ENCODE data around the gene ASB11.

The ASB11 gene

DNA sequence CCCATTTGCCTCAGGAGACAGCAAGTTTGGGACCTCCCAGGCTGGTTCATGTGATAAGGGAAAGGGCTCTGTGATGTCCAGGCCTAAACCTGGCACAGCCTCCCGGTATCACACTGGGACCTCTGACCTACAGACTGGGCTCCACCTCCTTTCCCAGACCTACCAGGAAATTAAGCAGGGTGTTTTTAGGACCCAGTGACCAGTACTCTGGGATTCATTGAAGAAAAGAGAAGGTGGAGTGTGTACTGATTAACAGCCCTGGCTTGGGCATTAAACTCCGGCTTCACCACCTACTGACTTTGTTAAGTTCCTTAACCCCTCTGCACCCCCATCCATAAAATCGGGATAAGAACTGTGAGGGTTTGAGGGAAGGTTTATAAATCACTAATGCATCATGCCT, 74.1 kb downstream of the ASB11 start (continued):
- TF ChIP-seq CTCF (tag by site-specific recombination; IDR thresholded peaks at IDR 0.05) (no peak), ZNF843 (tag by site-specific recombination; IDR thresholded peaks at IDR 0.05) (no peak), ZNF704 (tag by site-specific recombination; IDR thresholded peaks at IDR 0.05) (no peak), KLF8 (tag by site-specific recombination; IDR thresholded peaks at IDR 0.05) (no peak), BCL6B (tag by site-specific recombination; IDR thresholded peaks at IDR 0.05) (no peak), ZNF701 (tag by site-specific recombination; IDR thresholded peaks at IDR 0.05) (no peak), ZNF670 (tag by site-specific recombination; IDR thresholded peaks at IDR 0.05; ENCODE audit: low read depth) (no peak), ZNF623 (tag by site-specific recombination; IDR thresholded peaks at IDR 0.05) (no peak), TRIM28 (IDR thresholded peaks at IDR 0.05; ENCODE audit: borderline replicate concordance, low read length) (no peak)

DNA sequence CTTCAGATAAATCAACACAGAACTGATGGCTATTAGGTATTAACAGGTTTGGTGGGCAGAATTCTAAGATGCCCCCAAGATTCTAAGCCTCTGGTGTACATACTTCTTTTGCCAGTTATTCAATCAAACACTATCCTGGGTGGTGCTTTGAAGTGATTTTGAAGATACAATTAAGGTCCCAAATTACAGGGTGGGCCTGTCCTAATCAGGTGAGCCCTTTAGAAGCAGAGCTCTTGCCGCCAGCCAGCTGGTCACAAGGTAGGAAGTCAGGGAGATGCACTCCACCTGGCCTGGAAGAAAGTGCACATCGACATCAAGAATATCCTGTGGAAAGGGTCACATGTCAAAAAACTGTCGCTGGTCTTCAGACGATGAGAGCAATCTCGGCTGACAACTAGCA, 75.0 kb downstream of the ASB11 start:
- POLR2A ChIA-PET: no interaction called here
- no peaks in the 10 kb centered on the region for H3K9me3 ChIP-seq (ENCODE audit: control insufficient read depth, insufficient read depth, low read depth, low read length)
- no peak overlapping the region for H3K27ac ChIP-seq (ENCODE audit: extremely low read depth, low read depth, low read length)
- no peaks in the 10 kb centered on the region for H3K36me3 ChIP-seq (ENCODE audit: control insufficient read depth in 2 of 2, insufficient read depth in 1 of 2, low read length in 2 of 2)
- H3K4me1 ChIP-seq (ENCODE audit: control insufficient read depth, insufficient read depth, low read length): no peaks in the 10 kb centered on the region
- H3K4me3 ChIP-seq (ENCODE audit: low read depth, low read length): no peak overlapping the region
- TF ChIP-seq ZNF10 (tag by site-specific recombination; IDR thresholded peaks at IDR 0.05) (peak; percentile 97), ZNF211 (tag by site-specific recombination; IDR thresholded peaks at IDR 0.05; ENCODE audit: low read depth) (no peak), KLF9 (tag by site-specific recombination; IDR thresholded peaks at IDR 0.05; ENCODE audit: low read depth) (no peak)
- CTCF ChIA-PET: interaction anchor here (1.2 to 1.3 kb wide), 2 partner anchors 12 to 134 kb away, joined by 3 to 4 read pairs; no protein-coding TSS in a partner anchor

- POLR2A ChIA-PET: no interaction called here
- Histone ChIP-seq H3K36me3 (ENCODE audit: control insufficient read depth in 2 of 2, insufficient read depth in 1 of 2, low read length in 2 of 2) (no peaks in the 10 kb centered on the region), H3K9me3 (ENCODE audit: control insufficient read depth, insufficient read depth, low read depth, low read length) (no peaks in the 10 kb centered on the region), H3K4me1 (ENCODE audit: control insufficient read depth, insufficient read depth, low read length) (no peaks in the 10 kb centered on the region), H3K27ac (ENCODE audit: extremely low read depth, low read depth, low read length) (no peak overlapping the region), H3K4me3 (ENCODE audit: low read depth, low read length) (no peak overlapping the region)
- CTCF ChIA-PET: interaction anchor here (0.7 kb wide), 1 partner anchor 118 kb away, joined by 3 read pairs; no protein-coding TSS in a partner anchor
- TF ChIP-seq ZNF670 (tag by site-specific recombination; IDR thresholded peaks at IDR 0.05; ENCODE audit: low read depth) (no peak), ZNF121 (tag by site-specific recombination; IDR thresholded peaks at IDR 0.05) (no peak), HIC1 (tag by site-specific recombination; IDR thresholded peaks at IDR 0.05) (no peak), ZBTB8A (tag by site-specific recombination; IDR thresholded peaks at IDR 0.05) (no peak)
- TF ChIP-seq, protein P1, sequence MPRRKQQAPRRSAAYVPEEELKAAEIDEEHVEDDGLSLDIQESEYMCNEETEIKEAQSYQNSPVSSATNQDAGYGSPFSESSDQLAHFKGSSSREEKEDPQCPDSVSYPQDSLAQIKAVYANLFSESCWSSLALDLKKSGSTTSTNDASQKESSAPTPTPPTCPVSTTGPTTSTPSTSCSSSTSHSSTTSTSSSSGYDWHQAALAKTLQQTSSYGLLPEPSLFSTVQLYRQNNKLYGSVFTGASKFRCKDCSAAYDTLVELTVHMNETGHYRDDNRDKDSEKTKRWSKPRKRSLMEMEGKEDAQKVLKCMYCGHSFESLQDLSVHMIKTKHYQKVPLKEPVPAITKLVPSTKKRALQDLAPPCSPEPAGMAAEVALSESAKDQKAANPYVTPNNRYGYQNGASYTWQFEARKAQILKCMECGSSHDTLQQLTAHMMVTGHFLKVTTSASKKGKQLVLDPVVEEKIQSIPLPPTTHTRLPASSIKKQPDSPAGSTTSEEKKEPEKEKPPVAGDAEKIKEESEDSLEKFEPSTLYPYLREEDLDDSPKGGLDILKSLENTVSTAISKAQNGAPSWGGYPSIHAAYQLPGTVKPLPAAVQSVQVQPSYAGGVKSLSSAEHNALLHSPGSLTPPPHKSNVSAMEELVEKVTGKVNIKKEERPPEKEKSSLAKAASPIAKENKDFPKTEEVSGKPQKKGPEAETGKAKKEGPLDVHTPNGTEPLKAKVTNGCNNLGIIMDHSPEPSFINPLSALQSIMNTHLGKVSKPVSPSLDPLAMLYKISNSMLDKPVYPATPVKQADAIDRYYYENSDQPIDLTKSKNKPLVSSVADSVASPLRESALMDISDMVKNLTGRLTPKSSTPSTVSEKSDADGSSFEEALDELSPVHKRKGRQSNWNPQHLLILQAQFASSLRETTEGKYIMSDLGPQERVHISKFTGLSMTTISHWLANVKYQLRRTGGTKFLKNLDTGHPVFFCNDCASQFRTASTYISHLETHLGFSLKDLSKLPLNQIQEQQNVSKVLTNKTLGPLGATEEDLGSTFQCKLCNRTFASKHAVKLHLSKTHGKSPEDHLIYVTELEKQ (tag by site-specific recombination; IDR thresholded peaks at IDR 0.05; ENCODE audit: borderline replicate concordance): no peak
- TF ChIP-seq, protein P2, sequence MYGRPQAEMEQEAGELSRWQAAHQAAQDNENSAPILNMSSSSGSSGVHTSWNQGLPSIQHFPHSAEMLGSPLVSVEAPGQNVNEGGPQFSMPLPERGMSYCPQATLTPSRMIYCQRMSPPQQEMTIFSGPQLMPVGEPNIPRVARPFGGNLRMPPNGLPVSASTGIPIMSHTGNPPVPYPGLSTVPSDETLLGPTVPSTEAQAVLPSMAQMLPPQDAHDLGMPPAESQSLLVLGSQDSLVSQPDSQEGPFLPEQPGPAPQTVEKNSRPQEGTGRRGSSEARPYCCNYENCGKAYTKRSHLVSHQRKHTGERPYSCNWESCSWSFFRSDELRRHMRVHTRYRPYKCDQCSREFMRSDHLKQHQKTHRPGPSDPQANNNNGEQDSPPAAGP (tag by site-specific recombination; IDR thresholded peaks at IDR 0.05): no peak
- TF ChIP-seq, protein P3, sequence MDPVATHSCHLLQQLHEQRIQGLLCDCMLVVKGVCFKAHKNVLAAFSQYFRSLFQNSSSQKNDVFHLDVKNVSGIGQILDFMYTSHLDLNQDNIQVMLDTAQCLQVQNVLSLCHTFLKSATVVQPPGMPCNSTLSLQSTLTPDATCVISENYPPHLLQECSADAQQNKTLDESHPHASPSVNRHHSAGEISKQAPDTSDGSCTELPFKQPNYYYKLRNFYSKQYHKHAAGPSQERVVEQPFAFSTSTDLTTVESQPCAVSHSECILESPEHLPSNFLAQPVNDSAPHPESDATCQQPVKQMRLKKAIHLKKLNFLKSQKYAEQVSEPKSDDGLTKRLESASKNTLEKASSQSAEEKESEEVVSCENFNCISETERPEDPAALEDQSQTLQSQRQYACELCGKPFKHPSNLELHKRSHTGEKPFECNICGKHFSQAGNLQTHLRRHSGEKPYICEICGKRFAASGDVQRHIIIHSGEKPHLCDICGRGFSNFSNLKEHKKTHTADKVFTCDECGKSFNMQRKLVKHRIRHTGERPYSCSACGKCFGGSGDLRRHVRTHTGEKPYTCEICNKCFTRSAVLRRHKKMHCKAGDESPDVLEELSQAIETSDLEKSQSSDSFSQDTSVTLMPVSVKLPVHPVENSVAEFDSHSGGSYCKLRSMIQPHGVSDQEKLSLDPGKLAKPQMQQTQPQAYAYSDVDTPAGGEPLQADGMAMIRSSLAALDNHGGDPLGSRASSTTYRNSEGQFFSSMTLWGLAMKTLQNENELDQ (tag by site-specific recombination; IDR thresholded peaks at IDR 0.05; ENCODE audit: low read depth): no peak
Observed at GRCh38 chrX:15236146-15236545, 79.3 kb downstream of the ASB11 start.
